Stimulated activated CD4-positive, alpha-beta T cell treated with anti-CD3 and anti-CD28 coated beads, Interleukin-4, amount 100 ng/mL, for 24 hours (primary cell): ENCODE results near the gene TBC1D13.
"Not testable (repeated sequence)": the region's sequence is repeated elsewhere in the genome, so short reads cannot be mapped to it uniquely, and the experiment has no call there.

Experiments
- DNase-seq: peaks from one replicate; pipeline ENCODE4 v3.0.0-alpha.2; 2020

TBC1D13 gene

DNA sequence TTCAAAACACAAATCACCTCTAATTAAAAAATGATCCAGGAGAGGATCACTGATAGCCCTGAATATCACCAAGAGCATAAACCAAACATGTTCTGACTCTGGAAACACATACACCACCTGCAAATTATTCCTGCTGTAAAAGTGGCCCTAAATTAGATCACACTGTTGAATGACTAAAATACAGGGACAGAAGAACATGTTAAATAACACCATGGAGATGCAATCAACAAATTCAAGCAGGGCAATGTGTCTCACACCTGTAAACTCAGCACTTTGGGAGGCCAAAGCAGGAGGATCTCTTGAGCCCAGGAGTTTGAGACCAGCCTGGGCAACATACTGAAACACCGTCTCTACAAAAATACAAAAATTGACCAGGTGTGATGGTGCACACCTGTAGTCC lies 60.8 kb downstream of the TBC1D13 start:
- DNase-seq = no peak

- DNase-seq = not testable (repeated sequence)
These were observed 64.0 kb downstream of the TBC1D13 start for GRCh38 chr9:128851024-128851423.

DNA sequence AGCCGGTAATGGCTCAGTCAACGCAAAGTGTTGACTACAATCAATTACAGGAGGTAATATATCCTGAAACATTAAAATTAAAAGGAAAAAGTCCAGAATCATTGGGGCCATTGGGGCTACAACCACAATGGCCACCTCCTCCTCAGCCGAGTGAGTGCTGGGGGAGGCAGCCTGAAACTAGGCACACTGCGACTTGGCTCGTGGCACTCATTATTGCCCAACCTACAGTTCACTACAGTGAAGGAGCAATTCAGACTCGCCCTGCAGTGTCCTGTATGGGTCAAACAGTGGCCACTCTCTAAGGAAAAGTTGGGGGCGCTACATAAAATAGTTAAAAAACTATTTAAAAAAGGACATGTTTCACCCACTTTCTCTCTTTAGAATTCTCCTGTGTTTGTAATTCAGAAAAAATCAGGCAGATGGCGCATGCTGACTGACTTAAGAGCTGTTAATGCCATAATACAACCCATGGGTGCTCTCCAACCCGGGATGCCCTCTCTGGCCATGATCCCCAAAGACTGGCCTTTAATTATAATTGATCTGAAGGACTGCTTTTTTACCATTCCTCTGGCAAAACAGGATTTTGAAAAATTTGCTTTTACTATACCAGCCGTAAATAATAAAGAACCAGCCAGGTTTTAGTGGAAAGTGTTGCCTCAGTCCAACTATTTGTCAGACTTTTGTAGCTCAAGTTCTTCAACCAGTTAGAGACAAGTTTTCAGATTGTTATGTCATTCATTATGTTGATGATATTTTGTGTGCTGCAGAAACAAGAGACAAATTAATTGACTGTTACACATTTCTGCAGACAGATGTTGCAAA lies 64.9 kb downstream of the TBC1D13 start:
- not testable (repeated sequence) for DNase-seq

GRCh38 chr9:128852646-128853045 lies 65.6 kb downstream of the TBC1D13 start:
- DNase-seq = not testable (repeated sequence)

GRCh38 chr9:128854454-128854853 lies 67.4 kb downstream of the TBC1D13 start:
- not testable (repeated sequence) for DNase-seq

DNA sequence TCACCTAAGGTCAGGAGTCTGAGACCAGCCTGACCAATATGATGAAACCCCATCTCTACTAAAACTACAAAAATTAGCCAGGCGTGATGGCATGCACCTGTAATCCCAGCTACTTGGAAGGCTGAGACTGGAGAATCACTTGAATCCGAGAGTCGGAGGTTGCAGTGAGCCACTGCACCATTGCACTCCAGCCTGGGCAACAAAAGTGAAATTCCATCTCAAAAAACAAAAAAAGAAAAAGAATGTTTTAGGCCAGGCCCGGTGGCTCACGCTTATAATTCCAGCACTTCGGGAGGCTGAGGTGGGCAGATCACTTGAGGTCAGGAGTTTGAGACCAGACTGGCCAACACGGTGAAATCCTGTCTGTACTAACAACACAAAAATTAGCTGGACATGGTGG lies 71.4 kb downstream of the TBC1D13 start:
- DNase-seq = not testable (repeated sequence)
